Measurements from ENCODE around the gene C1orf74. TPM values are rescaled to one million over a fixed set of nuclear protein-coding genes. Genes with fewer than 3 reads are reported as not detected.

Gene C1orf74
- 3.9 and 4.5 TPM in 2 replicates for total RNA-seq (2014; rRNA removed; shearing (Covaris generic))
- polyA plus RNA-seq (2015; cell fraction: cytosol; rRNA removed) = 3.9 and 4.1 TPM in 2 replicates
- polyA plus RNA-seq (2015; cell fraction: nucleus; rRNA removed) = 5.5 and 6.1 TPM in 2 replicates

GRCh38 chr1:209784265-209785169 lies at the start of gene C1orf74:
TSS of gene C1orf74 (minus strand) at chr1:209784559. CDS start at chr1:209783634, 925 bp downstream.
- DNase-seq (ENCODE audit: low read depth) = peak; percentile 98

DNA sequence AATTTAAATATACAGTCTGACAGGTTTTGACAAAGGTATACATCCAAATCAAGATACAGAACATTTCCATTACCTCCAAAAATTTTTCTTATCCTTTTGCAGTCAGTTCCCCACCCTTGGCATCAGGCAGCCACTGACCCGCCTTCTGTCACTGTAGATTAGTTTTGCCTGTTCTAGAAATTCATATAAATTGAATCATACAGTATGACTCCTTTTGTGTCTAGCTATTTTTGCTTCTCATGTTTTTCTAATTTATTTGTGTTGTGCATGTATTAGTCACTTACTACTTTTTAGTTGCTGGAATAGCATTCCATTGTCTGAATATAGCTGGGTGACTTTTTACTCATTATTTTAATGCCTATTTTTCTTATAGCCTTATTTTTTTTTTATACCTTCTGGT lies 47.3 kb upstream of the C1orf74 start:
- DNase-seq (ENCODE audit: low read depth) = peak; percentile 18

DNA sequence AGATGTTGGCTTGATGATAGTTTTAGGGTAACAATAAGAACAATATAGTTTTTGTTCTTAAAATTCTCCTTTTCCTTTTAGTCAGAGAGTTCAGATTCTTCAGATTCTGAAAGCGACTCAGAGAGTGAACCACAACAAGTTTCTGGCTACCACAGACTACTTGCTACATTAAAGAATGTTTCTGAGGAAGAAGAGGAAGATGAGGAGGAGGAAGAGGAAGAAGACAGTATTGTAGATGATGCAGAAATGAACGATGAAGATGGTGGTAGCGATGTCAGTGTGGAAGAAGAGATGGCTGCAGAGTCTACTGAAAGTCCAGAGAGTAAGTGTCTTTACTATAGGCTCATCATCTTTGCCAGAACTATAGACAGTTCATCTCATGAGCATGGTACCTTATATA lies 46.4 kb upstream of the C1orf74 start:
- no peak for DNase-seq (ENCODE audit: low read depth)

DNA sequence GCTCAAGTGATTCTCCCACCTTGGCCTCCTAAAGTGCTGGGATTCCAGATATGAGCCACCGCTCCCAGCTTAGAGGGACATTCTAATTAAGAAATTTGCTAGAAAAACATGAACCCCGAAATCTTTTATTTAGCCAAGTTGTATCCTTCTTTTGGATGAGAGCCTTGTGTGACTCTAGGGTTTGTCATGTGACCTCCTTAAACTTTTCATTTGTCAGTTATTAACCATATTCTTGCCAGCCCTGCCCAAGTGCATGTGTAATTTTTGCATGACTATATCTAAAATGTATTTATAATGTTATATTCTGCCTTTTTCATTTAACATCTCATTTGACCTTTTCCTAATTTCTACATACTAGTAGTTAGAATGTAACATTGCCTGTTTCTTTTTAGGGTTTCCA lies 45.4 kb upstream of the C1orf74 start:
- no peak for DNase-seq (ENCODE audit: low read depth)

DNA sequence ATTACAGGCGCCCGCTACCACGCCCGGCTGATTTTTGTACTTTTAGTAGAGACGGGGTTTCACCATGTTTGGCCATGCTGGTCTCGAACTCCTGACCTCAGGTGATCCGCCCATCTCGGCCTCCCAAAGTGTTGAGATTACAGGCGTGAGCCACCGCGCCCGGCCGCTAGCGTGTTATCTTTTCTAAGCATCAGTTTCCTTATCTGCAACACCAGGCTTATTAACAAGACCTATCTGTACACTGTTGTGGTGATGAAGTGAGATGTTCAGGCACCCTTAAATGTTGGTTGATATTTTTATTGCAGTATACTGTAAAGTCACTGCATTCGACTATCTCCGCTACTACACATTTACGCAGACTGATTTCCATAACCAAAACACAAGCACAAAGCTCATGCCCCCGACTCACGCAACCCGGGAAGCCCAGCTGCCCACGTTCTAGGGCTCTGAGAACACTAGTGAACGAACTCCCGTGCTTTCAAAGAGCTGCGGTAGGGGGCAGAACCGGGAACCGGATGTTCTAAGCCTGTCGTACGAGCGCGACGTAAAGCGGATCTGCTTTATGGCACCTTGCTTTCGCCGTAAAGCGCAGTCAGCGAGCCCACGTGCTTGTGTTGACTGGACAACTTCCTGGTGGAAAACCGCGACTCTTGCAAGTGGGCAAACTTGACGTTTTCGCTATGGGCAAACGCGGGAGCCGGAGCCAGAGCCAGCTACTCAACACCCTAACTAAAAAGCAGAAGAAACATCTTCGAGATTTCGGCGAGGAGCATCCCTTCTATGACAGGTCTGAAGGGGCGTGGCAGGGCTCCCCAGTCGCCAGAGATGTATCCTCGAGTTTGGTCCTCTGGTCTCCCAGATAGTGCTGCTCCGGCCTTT lies 43.3 kb upstream of the C1orf74 start, which contains the start of gene UTP25:
Gene UTP25 (plus strand): TSS at position 589 of the 879 bp plus-strand sequence. CDS start 92 bp downstream, at position 681.
- DNase-seq (ENCODE audit: low read depth) = peak; percentile 94

DNA sequence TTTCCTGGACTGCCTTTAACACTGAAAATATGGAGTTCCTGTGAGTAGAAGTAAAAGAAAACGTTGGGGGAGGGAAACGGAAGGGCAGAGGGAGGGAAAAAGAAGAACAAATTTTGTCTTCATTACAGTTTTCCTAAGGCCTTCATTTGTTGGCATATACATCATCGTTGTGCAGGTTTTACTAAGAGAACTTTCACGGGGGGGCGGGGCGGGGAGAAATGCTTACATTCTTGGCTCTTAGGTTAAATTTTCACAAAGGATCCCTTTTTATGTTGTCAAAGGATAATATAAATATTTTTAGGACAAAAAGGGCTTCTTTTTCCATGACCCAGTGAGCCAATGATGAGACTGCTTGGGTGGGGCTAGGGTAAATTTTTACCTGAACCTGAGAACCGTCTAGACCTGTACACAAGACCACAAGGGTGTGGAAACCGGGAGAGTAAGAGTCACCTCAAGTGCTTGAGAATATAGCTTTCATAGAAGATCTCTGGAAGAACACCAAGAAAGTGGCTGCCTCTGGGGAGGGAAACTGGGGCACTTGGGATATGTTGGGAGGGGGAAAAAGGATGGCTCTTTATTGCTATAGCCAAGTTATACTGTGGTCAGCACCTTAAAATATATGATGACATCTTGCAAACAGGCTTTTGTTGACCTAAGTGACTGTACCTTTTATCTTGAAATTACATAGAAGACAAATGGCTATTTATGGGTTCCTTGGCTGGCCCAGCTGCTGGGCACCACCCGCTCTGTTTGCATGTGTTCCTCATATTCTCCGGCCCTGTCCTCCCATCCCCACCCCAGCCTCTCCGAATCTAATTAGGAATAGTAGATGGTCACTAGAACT lies 41.5 kb upstream of the C1orf74 start:
- no peak for DNase-seq (ENCODE audit: low read depth)

DNA sequence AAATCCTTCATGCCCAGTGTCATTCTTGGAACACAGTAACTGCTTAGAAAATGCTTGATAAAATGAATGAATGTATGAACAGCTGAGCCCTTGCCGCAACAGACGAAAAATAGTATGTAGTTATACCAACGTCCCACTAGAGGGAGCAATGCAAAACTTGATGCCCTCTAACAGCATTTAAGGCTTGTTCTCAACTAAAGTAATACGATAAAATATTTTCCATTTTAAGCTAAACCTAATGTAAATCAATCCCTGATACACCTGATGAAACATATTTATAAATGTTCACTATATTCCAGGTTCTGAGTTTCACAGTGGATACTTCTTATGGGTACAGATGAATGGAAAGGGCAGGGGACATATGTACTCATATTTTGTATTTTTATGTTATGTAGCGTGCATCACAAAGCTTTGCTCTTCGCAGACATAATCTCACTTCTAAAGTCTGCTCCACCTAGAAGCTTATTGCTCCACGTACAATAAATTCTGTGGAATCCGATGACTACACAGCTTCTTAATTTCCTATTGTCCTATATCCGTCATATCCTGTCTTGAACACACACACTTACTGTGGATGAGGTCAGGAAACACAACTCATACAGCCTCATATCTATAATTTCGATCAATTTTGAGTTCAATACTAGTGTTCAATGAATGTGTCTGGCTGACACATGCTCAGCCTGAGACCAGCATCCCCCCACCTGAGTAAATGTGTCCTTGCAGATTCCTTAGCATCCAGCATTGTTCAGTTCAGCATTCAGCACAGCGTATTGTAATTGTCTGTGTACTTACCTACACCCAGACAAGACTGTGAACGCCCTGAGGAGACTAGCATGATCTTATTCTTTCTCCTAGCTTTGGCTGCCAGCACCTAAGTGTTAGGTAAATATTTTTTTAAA lies 39.0 kb upstream of the C1orf74 start:
- peak; percentile 73 for DNase-seq (ENCODE audit: low read depth)

DNA sequence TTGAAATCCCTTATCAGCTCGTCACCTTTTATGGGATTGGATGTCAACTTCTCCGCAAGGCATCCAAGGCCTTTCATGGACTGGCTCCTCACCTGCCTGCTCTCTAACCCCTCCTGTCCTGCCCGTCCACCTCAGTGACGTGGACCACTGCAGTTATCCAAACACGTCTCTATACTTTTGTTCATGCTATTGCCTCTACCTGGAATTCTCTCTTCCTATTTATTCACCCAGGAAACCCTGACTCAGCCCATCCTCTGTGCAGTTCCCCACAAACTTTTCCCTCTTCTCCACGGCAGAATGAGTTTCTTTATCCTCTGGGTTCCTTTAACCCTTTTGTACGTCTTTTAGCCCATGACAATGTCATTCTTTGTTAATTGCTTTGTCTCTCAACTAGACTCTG lies 38.3 kb upstream of the C1orf74 start:
- no peak for DNase-seq (ENCODE audit: low read depth)

DNA sequence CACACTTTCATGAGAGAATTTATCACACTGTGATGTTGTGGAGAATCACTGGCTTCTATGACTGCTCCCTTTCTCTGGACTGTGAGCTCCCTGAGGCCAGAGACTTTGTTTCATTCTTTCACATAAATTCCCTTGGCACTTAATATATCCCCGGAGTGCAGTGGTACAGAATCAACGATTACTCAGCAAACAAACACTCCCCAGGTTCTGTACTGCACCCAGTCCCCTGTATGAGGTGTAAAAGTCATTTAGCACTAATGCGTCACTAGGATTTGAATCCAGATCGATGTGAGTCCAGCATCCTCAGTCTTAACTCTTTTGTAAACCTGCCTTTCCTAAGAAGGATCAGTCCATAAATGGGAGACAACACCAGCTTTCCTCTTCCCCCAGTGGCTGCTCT lies 36.6 kb upstream of the C1orf74 start:
- no peak for DNase-seq (ENCODE audit: low read depth)

GRCh38 chr1:209819058-209819457 lies 34.7 kb upstream of the C1orf74 start:
- no peak for DNase-seq (ENCODE audit: low read depth)

DNA sequence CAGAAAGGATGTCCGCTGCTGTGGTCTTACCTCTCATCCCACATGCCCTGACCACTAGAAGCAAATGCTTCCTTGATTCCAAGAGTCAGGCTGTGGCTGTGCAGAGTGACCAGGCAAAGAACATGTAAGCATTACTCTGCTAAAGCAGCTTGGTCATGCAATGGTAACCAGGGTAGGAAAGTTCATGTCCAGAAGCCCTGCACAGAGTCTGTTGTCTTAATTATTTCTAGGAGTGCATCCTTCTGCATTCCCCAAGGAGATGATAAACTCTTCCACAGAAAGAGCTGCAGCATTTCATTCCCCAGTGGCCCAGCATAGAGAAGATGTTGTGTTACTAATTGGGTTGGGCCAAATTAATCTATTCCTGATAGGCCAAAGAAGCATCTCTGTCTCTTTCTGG lies 33.3 kb upstream of the C1orf74 start:
- DNase-seq (ENCODE audit: low read depth) = no peak

GRCh38 chr1:209816923-209817322 lies 32.6 kb upstream of the C1orf74 start:
- DNase-seq (ENCODE audit: low read depth) = no peak

GRCh38 chr1:209815931-209816341 lies 31.6 kb upstream of the C1orf74 start:
- DNase-seq (ENCODE audit: low read depth) = no peak

DNA sequence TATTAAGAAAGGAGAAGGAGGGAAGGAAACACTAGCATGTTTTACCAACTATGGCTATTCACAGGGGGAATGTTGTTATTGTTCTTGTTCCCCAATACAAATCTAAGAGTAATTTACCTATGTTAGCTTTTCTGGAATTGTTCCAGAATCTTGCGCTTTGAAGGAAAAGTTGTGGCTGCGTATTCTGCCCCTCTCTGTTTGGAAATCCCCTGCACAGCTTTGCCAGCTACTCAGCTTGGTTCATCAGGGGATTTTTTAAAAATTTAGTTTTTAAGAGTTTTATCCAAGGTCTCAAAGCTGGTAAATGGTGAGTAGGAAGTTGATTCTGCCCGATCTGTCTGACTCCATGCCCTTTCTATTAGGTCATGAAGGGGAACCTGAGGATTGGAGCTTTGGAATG lies 31.1 kb upstream of the C1orf74 start:
- DNase-seq (ENCODE audit: low read depth) = no peak

DNA sequence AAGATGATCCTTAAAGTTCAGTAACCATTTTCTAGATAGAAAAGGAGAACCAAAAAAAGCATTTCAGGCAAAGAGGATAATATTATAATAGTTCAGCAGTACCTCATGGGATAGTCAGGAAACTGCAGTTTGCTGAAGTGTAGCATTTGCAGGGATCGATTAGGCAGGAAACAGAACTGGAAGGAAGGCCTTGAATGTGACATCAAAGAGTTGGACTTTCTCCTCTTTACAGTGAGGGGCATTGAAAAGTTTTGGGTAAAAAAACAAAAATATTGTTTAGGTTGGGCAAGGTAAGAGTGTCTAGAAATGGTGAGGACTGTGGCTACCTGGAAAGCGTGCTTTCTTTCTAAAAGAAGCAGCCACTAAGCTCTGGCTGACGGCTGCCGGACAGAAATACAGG lies 29.5 kb upstream of the C1orf74 start:
- no peak for DNase-seq (ENCODE audit: low read depth)

GRCh38 chr1:209810783-209811182 lies 26.4 kb upstream of the C1orf74 start:
- no peak for DNase-seq (ENCODE audit: low read depth)

DNA sequence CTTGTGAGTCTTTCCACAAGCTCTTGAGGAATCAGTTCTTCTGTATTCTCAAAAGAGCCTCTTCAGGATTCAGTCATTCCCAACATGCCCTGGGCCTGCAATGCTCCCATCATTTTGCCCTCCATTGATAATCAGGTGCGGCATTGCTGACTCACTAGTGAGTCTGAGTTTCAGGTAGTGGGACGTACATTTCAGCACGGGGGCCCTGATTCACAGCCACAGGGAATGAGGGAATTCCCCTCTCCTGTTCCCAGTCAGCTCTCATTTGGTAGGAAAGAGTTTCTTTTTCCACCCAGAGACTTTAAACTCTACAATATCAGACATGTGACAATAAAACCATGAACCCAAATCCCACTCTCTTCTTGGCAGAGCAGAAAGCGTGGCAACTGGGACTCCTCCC lies 25.3 kb upstream of the C1orf74 start:
- DNase-seq (ENCODE audit: low read depth) = no peak

DNA sequence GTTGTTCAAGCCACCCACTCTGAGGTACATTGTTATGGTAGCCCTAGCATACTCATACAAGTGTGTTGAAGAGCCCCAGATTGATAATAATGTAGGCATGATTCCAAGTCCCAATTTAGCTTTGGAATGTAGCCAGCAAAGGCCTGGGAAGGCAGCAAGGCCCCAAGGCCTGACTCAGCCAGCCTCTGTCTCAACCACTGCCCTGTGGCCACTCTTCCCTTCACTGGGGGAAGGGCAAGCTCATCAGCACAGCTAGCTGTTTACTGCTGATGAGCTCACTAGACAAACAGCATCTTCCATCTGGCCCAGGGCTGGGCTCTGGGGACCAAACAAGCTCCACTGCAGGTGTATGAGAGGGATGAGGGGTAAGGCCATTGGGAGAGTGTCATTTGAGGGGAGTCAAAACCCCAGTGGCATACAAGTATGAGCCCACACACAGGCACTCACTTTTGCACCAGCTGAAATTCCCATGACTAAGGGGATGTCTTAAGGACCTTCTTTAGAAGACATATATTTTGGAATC lies 23.8 kb upstream of the C1orf74 start:
- peak; percentile 98 for DNase-seq (ENCODE audit: low read depth)

- no peak for DNase-seq (ENCODE audit: low read depth)
Observed at GRCh38 chr1:209807509-209807908, 23.1 kb upstream of the C1orf74 start.
